ENCODE measurements around the gene CDKAL1.
"Not testable (repeated sequence)": the region's sequence is repeated elsewhere in the genome, so short reads cannot be mapped to it uniquely, and the experiment has no call there.

CDKAL1 gene

GRCh38 chr6:20554817-20555216, 20.6 kb downstream of the CDKAL1 start:
- no peak for DNase-seq

GRCh38 chr6:20559924-20560551, 25.8 kb downstream of the CDKAL1 start:
- no peak for DNase-seq

GRCh38 chr6:20563377-20563776, 29.1 kb downstream of the CDKAL1 start:
- DNase-seq: no peak

- no peak for DNase-seq
Observed at GRCh38 chr6:20564269-20564668, 30.0 kb downstream of the CDKAL1 start.

- DNase-seq: peak; percentile 21
Observed at GRCh38 chr6:20564777-20565176, 30.5 kb downstream of the CDKAL1 start.

GRCh38 chr6:20565342-20565741, 31.1 kb downstream of the CDKAL1 start:
- DNase-seq: no peak

GRCh38 chr6:20566109-20566508, 31.9 kb downstream of the CDKAL1 start:
- no peak for DNase-seq

- no peak for DNase-seq
Observed at GRCh38 chr6:20569000-20569610, 34.8 kb downstream of the CDKAL1 start.

GRCh38 chr6:20571261-20571660, 37.0 kb downstream of the CDKAL1 start:
- DNase-seq: no peak

GRCh38 chr6:20572288-20572687, 38.0 kb downstream of the CDKAL1 start:
- DNase-seq: no peak

GRCh38 chr6:20572940-20573339, 38.7 kb downstream of the CDKAL1 start:
- DNase-seq: no peak

GRCh38 chr6:20574355-20574754, 40.1 kb downstream of the CDKAL1 start:
- DNase-seq: no peak

GRCh38 chr6:20575125-20575524, 40.9 kb downstream of the CDKAL1 start:
- no peak for DNase-seq

- DNase-seq: no peak
Observed at GRCh38 chr6:20575704-20576451, 41.6 kb downstream of the CDKAL1 start.

- DNase-seq: no peak
Observed at GRCh38 chr6:20577173-20577688, 43.0 kb downstream of the CDKAL1 start.

- DNase-seq: no peak
Observed at GRCh38 chr6:20581070-20581469, 46.8 kb downstream of the CDKAL1 start.

- no peak for DNase-seq
Observed at GRCh38 chr6:20582586-20583443, 48.6 kb downstream of the CDKAL1 start.

GRCh38 chr6:20583444-20583800, 49.2 kb downstream of the CDKAL1 start:
- DNase-seq: no peak

- no peak for DNase-seq
Observed at GRCh38 chr6:20584100-20584731, 50.0 kb downstream of the CDKAL1 start.

GRCh38 chr6:20589266-20589665, 55.0 kb downstream of the CDKAL1 start:
- no peak for DNase-seq

GRCh38 chr6:20590476-20590875, 56.2 kb downstream of the CDKAL1 start:
- DNase-seq: not testable (repeated sequence)

- DNase-seq: not testable (repeated sequence)
Observed at GRCh38 chr6:20594299-20594853, 60.1 kb downstream of the CDKAL1 start.
